NCI-H774 (cell line): ENCODE measurements around the gene OAS3.
"Not testable (repeated sequence)": the region's sequence is repeated elsewhere in the genome, so short reads cannot be mapped to it uniquely, and the experiment has no call there.

Source experiments
- DNase-seq: peaks from one replicate; lab custom pipeline; 2025; lab: John Stamatoyannopoulos, UW

OAS3 gene

DNA sequence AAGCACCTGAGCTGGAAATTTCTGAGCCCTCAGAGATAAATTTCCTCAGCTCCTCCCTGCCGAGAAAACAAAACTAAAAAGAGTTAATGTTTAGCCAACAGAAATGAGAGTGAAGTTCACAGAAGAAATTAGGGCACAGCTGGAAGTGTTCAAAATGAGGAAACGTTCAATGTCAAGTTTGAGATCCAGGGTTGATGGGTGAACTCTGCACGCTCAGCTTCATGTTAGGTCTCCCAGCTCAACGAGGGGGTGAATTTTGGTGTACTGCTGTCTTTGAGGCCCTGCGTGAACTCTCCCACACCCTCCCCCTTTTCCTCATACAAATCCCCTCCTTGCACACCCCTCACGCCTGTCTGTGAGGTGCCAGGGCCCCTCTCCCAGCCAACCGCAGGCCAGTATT is 13.3 kb upstream of the OAS3 start:
- no peak for DNase-seq

DNA sequence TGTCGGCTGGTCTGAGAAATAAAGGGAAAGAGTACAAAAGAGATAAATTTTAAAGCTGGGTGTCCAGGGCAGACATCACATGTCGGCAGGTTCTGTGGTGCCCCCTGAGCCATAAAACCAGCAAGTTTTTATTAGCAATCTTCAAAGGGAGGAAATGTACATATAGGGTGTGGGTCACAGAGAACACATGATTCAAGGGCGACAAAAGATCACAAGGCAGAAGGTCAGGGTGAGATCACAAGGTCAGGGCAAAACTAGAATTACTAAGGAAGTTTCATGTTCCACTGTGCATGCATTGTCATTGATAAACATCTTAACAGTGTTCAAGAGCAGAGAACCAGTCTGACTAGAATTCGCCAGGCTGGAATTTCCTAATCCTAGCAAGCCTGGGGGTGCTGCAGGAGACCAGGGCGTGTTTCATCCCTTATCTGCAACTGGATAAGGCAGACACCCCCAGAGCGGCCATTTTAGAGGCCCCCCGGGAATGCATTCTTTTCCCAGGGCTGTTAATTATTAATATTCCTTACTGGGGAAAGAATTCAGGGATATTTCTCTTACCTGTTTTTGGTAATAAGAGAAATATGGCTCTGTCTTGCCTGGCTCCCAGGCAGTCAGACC is 11.7 kb upstream of the OAS3 start:
- DNase-seq = not testable (repeated sequence)

DNA sequence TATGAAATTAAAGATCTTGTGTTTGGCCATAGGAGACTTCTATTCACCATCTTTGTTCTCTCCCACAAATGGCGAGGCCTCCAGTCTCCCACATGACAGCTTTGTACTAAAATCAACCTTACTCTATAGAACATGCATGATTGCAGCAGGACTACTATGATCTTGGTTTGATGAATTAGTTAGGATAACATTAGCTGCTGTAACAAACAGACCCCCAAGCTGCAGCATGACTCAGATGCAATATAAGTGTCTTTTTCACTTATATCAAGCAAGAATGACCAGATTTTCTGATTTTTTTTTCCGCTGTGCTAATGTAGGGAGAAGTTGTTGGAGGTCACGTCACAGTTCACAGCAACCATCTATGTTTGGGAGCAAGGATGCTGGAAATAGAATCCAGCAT is 10.8 kb upstream of the OAS3 start:
- DNase-seq = no peak

DNA sequence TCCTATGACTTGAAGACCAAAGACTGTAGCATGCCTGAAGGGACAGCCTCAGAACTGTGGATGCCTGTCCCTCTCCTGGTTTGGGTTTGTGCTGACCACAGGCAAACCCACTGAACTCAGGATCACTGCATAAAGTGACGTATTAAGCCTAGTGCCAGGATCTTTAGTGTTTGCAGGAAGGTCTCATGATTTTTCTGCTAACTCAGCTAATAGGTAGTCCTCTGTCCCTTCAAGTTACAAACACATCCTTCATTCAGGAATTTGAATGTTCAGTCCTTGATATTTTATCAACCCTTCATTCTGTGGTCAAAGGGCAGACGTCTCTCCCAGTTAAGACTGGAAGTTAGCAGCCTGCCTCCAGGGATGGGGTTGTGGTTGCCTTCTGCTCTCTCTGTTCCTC is 10.3 kb upstream of the OAS3 start:
- DNase-seq = no peak

DNA sequence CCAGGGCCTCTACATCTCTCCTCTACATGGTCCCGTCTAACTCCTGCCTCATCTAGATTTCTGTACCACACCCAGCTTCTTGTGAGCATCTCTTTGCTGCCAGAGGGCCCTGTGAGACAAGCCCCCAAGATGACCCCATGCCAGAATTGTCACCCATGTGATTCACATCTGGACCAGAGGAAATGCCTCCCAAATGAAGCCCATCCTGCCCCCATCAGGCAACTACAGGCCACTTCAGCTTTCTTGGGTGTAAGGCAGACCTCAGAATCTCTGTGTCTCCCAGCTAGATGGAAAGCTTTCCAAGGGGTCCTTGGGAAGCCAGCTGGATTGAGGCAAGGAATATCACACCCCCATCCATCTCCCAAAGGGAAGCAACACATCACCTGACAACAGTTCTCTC is 9.3 kb upstream of the OAS3 start:
- no peak for DNase-seq

DNA sequence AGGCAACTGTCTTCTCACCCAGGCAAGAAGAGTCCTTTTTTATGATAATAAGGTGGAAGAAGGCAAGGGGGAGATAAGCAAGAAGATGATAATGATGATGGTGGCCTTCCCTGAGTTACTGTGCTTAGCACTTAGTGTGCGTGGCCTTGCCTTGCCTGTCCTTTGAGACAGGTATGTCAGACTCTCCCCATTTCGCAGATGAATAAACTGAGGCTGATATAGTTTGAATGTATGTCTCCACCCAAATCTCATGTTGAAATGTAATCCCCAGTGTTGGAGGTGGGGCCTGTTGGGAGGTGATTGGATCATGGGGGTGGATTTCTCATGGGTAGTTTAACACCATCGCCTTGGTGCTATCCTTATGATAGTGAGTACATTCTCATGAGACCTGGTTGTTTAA is 8.6 kb upstream of the OAS3 start:
- no peak for DNase-seq

DNA sequence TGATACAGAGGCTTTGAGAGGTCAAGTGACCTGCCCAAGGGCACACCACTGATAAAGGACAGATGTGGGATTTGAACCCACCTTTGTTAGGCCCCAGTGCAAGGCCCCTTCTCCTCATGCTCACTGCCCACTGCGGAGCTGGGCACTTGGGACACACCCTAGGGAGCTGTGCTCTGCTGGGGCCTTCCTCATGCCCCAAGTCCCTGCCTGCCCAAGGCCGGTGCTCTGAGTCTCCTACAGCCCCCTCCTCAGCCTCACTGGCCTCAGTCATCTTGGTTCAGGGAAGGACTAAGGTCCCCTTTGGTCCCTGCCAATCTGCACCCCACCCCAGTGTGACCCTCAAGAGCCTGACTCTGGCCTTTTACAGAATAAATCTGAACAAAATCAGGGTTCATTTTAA is 7.9 kb upstream of the OAS3 start:
- no peak for DNase-seq

DNA sequence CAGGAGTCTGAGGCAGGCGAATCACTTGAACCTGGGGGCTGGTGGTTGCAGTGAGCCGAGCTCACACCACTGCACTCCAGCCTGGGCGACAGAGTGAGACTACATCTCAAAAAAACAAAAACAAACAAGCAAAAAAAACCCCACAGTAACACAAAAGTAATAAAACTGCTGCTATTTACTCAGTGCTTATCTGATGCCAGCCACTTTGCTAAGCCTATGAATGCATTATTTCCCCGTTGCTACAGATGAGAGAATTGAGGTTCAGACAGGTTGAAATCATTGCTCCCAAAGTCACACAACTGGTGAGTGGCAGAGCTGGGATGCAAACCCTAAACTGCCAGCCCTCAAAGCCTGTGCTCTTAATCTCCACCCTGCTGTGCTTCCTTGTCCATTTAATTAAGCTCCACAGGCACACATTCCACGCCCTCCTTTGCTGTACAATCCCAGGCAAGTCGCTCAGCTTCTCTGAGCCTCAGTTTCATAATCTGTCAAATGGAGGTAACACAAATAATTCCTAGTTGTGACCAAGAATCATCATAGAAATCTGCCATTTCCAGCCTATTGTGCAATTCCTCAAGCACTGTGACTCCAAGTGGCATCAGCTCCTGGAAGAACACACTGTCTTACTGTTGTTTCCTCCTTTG is 5.7 kb upstream of the OAS3 start:
- DNase-seq = no peak

DNA sequence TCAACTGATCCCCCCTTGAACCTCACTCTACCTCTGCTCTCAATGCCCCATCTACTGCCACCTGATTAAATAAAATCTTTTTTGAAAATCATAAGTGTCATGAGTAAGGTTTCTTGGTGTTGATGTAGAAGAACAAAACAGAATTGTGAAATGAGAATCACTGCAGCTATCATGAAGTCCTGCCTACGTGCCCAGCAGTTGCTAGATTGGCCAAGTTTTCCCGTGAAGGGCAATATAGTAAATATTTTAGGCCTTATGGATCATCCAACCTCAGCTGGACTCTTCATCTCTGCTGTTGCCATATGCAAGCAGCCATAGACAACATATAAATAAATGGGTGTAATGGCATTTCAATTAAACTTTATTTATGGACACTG is 5.2 kb upstream of the OAS3 start:
- no peak for DNase-seq

DNA sequence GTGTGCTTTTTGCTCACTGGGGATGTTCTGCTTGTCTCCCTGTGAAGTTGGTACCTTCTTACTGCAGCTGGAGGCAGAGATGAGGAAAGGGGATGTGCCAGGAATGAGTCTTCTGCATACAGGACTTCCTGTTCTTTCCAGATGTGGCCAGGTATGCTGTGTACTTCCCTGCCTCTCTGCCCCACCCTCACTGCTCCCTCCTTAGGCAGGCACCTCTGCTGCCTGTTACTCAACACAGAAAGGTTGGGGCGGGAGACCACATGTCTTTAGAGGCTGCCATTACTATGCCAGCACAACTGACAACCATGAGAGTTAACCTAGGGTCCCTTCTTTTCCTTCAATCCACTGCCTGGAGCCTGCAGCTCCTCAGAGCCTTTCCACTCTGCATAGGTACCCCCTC is 2.0 kb upstream of the OAS3 start:
- no peak for DNase-seq

DNA sequence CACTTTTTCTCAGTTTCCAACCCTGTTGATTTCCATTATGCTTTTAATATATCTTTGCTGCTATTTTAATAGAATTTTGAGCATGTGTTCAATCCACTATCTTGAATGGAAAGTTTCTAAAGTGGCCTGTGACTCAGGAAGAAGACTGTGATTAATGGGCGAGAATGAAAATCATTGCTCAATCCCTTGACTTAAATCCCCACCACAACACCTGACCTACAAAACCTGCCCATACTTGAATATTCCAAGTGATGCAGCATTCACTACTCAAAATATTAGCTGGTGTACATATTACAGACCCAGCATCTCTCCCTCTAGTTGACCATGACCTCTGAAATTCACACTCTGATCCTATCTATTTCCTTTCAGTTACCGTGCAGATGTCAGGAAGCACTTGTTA is 1.3 kb upstream of the OAS3 start:
- DNase-seq = no peak

DNA sequence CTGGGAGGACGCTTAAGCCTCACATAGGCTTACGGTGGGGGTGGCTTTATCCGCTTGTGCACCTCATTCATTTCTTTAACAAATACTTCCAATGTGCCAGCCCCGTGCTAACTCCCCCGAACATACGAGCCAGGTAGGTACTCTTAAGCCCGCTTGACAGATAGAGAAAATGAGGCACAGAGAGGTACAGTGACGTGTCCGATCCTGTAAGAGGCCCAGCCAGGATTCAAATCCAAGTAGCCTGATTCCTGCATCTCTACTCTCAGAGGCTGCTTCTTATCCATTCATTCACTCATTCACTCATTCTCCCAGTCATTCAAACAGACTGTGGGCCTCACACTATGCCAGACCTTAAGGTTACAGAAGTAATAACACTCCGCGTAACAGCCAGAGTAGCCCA is 477 bp downstream of the OAS3 start:
- DNase-seq = no peak

DNA sequence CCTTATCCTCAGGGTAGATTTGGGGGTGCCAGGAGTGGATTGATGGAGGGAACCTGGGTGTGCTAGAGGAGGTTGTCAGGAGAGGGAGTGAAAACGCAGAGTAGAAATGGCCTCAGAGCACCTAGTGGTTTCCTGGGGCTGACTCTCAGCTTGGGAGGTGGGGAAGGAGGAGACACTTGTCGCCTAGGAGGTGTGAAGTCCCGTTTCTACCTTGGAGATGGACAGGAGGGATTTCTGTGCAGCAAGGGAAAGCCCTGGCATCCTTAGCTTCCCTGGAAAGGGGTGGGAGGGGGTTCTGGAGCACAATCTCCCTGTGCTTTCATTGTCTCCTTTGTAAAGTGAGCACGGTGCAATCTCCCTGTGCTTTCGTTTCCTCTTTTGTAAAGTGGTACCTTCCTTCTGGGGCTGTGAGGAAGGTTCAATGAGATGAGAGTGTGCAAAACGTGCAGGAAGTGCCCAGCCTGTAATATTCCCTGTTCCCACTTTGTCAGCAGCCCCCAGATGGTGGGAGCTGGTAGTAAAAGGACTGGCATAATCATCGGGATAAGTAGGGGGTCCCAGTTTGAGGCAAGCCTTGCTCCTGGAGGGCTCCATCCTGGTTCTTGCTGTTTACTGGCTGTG is 1.6 kb downstream of the OAS3 start:
- no peak for DNase-seq

DNA sequence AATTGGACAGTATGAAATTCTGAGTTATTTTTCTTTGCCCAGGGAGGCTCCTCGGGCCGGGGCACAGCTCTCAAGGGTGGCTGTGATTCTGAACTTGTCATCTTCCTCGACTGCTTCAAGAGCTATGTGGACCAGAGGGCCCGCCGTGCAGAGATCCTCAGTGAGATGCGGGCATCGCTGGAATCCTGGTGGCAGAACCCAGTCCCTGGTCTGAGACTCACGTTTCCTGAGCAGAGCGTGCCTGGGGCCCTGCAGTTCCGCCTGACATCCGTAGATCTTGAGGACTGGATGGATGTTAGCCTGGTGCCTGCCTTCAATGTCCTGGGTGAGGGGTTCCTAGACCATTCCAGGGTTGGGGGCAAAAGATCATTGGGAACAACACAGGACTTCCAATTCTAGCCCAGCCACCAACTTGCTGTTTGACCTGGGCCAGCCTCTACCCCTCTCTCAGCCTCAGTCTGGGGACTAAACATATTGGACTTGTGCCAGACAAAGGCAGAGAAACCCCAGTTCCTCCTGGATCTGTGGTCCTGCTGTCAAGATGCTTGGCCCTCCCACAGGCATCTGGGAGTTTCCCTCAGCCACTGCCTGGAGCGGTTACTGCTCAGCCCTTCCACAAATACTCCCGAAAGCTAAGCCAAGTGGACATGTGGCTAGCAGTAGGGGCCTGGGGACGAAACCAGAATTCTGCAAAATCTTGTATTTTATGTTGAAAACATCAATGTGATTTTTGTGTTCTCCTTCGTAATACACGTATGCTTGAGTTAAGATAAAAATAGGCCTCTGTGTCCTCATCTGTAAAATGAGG is 3.5 kb downstream of the OAS3 start:
- no peak for DNase-seq

DNA sequence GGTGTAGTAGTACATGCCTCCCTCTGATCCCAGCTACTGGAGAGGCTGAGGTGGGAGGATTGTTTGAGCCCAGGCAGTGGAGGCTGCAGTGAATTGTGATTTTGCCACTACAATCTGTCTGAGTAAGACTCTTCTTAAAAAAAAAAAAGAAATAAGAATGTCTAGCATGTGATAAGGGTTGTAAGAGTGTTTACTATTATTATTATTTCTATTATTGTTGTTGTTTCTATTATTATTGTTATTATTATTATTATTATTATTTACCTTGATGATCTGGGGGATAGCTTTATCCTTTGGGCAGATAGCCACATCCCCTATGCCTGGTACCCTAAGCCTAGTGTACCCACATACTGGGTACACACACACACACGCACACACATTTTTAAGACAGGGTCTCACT is 4.3 kb downstream of the OAS3 start:
- no peak for DNase-seq

DNA sequence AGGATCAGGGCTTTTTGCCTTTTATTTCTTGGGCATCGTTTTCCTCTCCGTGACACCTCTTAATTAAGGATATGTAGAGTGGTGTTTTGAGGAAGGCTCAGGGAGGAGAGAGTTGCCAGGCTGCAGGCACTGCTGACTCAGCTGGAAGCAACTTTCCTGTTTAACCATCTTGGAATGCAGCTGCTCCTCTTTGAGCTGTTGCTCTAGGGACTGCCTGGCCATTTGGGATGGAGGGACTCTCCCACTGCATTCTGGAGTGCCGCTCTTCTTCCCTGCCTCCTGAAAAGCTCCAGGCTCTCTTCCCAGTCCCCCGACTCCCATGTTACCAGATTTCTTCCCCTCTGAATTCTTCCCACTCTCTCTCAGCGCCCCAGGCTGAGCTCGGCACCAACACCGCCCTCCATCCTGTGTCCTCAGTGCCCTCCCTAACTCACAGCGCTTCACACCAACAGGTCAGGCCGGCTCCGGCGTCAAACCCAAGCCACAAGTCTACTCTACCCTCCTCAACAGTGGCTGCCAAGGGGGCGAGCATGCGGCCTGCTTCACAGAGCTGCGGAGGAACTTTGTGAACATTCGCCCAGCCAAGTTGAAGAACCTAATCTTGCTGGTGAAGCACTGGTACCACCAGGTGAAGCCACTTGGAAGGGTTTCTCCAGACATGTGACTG is 5.9 kb downstream of the OAS3 start:
- no peak for DNase-seq

DNA sequence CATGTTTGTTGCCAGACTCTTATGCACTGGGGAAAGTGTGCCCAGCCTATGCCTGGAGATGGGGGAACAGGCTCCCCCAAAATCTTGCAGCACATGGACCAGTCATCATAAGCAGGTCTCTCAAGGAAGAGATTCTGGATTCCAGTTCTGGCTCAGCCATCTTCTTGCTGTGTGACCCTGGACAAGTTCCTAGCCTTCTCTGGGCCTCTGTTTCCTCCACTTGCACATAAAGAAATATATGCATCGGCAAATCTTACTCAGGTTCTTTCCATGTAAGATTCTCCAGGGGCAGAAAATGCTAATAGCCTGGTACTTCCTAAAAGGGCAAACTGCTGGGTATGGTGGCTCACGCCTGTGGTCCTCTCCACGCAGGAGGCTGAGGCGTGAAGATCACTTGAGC is 7.2 kb downstream of the OAS3 start:
- no peak for DNase-seq

DNA sequence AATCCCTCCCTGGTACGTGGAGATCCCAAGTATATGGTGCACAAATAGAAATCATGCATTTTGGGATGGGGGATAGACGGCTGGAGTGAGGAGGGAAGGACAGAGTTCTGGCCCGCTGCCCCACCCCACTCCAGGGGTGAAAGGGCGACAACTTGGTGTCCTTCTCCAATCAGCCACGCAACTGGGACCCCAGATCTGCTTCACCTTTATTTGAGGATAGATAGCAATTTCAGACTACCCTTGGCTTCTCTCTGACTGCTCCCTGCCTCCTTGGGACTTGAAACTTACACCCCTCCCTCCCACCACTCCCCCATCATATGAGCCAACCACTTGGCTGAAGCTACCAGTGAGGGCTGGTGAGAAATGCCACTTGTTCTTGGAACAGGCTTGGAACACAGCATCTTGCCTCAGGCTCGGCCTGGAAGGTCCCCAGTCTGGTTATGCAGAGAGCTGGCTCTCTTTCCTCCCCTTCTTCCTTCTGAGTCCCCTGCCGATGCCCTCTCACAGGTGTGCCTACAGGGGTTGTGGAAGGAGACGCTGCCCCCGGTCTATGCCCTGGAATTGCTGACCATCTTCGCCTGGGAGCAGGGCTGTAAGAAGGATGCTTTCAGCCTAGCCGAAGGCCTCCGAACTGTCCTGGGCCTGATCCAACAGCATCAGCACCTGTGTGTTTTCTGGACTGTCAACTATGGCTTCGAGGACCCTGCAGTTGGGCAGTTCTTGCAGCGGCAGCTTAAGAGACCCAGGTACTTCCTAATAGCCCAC is 8.1 kb downstream of the OAS3 start:
- DNase-seq = no peak

DNA sequence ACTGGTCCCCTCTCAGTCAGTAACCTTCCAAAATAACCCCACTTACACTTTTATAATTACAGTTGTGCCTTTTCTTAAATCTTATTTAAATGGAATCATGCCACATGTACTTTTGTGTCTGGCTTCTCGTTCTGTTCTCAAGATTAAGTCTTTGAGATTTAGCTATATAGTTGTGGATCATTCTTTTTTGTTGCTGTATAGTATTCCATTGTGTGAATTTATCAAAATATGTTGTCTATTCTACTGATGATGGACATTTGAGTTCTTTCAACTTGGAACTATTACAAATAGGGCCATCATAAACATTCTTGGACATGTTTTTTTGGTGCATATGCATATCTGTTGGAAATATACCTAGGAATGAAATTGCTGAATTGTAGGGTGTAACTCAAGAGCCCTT is 9.0 kb downstream of the OAS3 start:
- no peak for DNase-seq

DNA sequence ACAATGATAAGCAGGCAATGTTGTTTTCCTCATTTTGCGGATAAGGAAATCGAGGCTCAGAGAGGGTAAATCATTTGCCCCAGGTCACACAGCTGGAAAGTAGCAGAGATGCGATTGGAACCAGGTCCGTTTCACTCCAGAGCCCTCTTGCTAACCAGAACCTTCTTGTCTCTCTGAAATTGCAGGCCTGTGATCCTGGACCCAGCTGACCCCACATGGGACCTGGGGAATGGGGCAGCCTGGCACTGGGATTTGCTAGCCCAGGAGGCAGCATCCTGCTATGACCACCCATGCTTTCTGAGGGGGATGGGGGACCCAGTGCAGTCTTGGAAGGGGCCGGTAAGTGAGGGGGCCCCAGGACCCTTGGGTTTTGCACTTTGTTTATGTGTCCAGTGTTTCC is 9.5 kb downstream of the OAS3 start:
- no peak for DNase-seq

DNA sequence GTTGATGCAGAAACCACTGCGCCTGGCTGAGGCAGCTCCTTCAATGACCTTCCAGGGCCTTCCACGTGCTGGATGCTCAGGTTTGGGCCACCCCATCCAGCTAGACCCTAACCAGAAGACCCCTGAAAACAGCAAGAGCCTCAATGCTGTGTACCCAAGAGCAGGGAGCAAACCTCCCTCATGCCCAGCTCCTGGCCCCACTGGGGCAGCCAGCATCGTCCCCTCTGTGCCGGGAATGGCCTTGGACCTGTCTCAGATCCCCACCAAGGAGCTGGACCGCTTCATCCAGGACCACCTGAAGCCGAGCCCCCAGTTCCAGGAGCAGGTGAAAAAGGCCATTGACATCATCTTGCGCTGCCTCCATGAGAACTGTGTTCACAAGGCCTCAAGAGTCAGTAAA is 10.5 kb downstream of the OAS3 start:
- DNase-seq = no peak

DNA sequence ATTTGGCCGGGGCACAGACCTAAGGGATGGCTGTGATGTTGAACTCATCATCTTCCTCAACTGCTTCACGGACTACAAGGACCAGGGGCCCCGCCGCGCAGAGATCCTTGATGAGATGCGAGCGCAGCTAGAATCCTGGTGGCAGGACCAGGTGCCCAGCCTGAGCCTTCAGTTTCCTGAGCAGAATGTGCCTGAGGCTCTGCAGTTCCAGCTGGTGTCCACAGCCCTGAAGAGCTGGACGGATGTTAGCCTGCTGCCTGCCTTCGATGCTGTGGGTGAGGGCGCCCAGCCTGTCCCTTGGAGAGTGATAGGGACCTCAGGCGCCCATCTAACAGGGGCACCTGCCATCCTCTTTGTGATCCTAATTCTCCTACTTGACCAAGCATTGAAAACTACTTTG is 12.4 kb downstream of the OAS3 start:
- no peak for DNase-seq
